PC-3 (cell line): ENCODE measurements around the gene SLC22A14. TPM values are rescaled to one million over a fixed set of nuclear protein-coding genes. Genes with fewer than 3 reads are reported as not detected.

Experiments
- ATAC-seq: fragments of 200-7000 bp; cut with Tn5 transposase; 2 replicates; pipeline ENCODE4 v1.9.1; 2020; ENCODE audit warnings: mild to moderate bottlenecking, moderate library complexity
- BruUV-seq: library from RNA; stranded (reverse); fragments of 400-500 nt; replicated peaks from 2 replicates; lab custom pipeline; 2021; lab: Mats Ljungman, UMichigan
- CTCF ChIA-PET: fragments of 300-600 bp; sonication (Branson Sonifier 250); formaldehyde crosslinking; loops from one replicate; lab custom pipeline; 2022; ENCODE audit warnings: antibody characterized with exemption; lab: Charles Lee
- POLR2A ChIA-PET: fragments of 300-600 bp; sonication (Branson Sonifier 250); formaldehyde crosslinking; loops from one replicate; lab custom pipeline; 2022; ENCODE audit warnings: antibody characterized with exemption; ENCODE audit not compliant: unreplicated experiment; lab: Charles Lee
- DNase-seq: peaks from one replicate; pipeline ENCODE4 v3.0.0-alpha.2; 2015
- H2AFZ ChIP-seq: fragments of 300-600 bp; sonication (generic); 2 replicates; pipeline ENCODE4 v1.6.0; 2016; ENCODE audit warnings: antibody characterized with exemption, low read length
- H3F3A ChIP-seq: fragments of 300-600 bp; sonication (generic); one replicate; pipeline ENCODE4 v1.6.0; 2017; ENCODE audit warnings: antibody characterized with exemption, low read length, control low read depth, mild to moderate bottlenecking; ENCODE audit not compliant: unreplicated experiment
- H3K27ac ChIP-seq: fragments of 300-600 bp; sonication (generic); 2 replicates; pipeline ENCODE4 v1.5.1; 2016; ENCODE audit warnings: mild to moderate bottlenecking, low read length
- H3K27me3 ChIP-seq: fragments of 300-600 bp; sonication (generic); 2 replicates; pipeline ENCODE4 v1.6.1; 2016; ENCODE audit warnings: low read length, mixed read lengths
- H3K36me3 ChIP-seq: fragments of 300-600 bp; sonication (generic); 2 replicates; pipeline ENCODE4 v1.6.1; 2016; ENCODE audit warnings: low read depth, mixed run types, low read length, mixed read lengths
- H3K4me1 ChIP-seq: fragments of 300-600 bp; sonication (generic); 2 replicates; pipeline ENCODE4 v1.5.1; 2016; ENCODE audit warnings: low read length; ENCODE audit not compliant: insufficient read depth
- H3K4me2 ChIP-seq: fragments of 300-600 bp; sonication (generic); 2 replicates; pipeline ENCODE4 v1.6.0; 2016; ENCODE audit warnings: low read length
- H3K4me3 ChIP-seq: fragments of 300-600 bp; sonication (generic); 2 replicates; pipeline ENCODE4 v1.5.1; 2016; ENCODE audit warnings: mild to moderate bottlenecking, low read length, mixed read lengths
- H3K79me2 ChIP-seq: fragments of 300-600 bp; sonication (generic); 2 replicates; pipeline ENCODE4 v1.6.1; 2017; ENCODE audit warnings: low read length, mixed read lengths
- H3K9ac ChIP-seq: fragments of 300-600 bp; sonication (generic); 2 replicates; pipeline ENCODE4 v1.6.0; 2016; ENCODE audit warnings: mild to moderate bottlenecking, low read length
- H3K9me2 ChIP-seq: fragments of 300-600 bp; sonication (generic); replicated peaks from 2 replicates; pipeline ENCODE4 v1.6.1; 2016; ENCODE audit warnings: mixed run types, low read length, mixed read lengths
- H3K9me3 ChIP-seq: fragments of 300-600 bp; sonication (generic); 2 replicates; pipeline ENCODE4 v1.6.1; 2016; ENCODE audit warnings: low read length, mixed read lengths
- H4K20me1 ChIP-seq: fragments of 300-600 bp; sonication (generic); 2 replicates; pipeline ENCODE4 v1.6.1; 2016; ENCODE audit warnings: low read length, mixed read lengths
- EZH2 ChIP-seq: fragments of 300-600 bp; sonication (generic); IDR thresholded peaks from one replicate; pipeline ENCODE4 v1.6.1; 2017; ENCODE audit warnings: antibody characterized with exemption, mild to moderate bottlenecking, low read length; ENCODE audit not compliant: unreplicated experiment
- EZH2phosphoT487 ChIP-seq: fragments of 300-600 bp; sonication (generic); IDR thresholded peaks from 2 replicates; pipeline ENCODE4 v1.6.1; 2018; ENCODE audit warnings: mild to moderate bottlenecking, antibody characterized with exemption, low read length, borderline replicate concordance
- intact Hi-C: fragments of 100-400 bp; cut with micrococcal nuclease; formaldehyde crosslinking; loops from 2 replicates; pipeline ENCODE4 v1.9.0; 2023
- total RNA-seq: library from RNA; depleted of rRNA; stranded (reverse); fragments of >200 nt; gene quantifications from 2 replicates; pipeline ENCODE4 v1.2.3, GENCODE V29; 2014
- TF ChIP-seq, protein P1 (sequence below): fragments of 300-600 bp; sonication (generic); conservative IDR thresholded peaks from 2 replicates; pipeline ENCODE4 v1.5.1; 2017; ENCODE audit warnings: antibody characterized with exemption, low read depth, mild to moderate bottlenecking, low read length

The SLC22A14 gene
- total RNA-seq, 1 experiment from 2014 or later = 0.07 TPM

DNA sequence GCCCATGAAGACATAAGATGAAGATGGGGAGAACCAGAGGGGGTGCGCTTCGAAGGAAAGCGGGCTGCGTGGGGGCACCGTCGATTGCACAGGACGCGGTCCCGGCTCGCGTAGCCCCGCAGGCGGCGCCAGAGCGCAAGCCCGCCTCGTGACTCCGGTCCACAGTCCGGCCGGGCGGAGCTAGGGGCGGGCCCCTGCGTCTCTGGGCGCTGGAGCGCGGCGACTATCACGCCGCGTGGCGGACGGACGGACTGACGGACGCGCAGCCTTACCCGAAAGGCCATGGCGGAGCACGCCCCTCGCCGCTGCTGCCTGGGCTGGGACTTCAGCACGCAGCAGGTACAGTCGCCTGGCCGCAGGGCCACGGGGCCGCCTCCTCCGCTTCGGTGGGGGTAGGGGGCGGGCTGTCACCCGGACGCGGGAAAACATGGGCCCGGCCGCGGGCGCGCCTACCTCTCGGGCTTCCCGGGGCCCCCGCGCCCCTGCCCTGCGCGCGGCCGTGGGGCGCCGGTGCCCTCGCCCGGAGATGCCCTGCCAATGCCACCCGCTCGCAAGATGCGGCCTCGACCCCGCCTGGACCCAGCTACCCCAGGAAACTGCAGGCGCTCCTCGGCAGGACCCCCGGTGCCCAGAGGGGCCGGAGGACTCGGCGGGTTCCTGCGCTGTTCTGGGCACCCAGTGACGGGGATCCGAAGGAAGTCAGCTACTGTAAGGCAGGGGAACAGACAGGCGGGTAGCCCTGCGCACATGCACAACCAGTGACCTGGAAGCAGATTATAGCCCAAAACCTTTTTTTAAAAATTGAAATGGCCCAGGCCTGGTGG is 64.7 kb downstream of the SLC22A14 start, which contains the start of gene XYLB:
Gene XYLB (plus strand): TSS at position 199 of the 824 bp plus-strand sequence. CDS start 84 bp downstream, at position 283.
- peak within 1 kb of the TSS; percentile 84 for H3K4me2 ChIP-seq
- peaks cover 7% of the 10 kb centered on the region; the same call in 1 of the 2 replicates for H4K20me1 ChIP-seq
- peak; percentile 91 for ATAC-seq
- POLR2A ChIA-PET = no interaction called here
- H3K9me3 ChIP-seq = no peaks in the 10 kb centered on the region
- H3K27me3 ChIP-seq = no peaks in the 10 kb centered on the region
- no peaks in the 10 kb centered on the region for H3K9me2 ChIP-seq
- TF ChIP-seq, protein P1, sequence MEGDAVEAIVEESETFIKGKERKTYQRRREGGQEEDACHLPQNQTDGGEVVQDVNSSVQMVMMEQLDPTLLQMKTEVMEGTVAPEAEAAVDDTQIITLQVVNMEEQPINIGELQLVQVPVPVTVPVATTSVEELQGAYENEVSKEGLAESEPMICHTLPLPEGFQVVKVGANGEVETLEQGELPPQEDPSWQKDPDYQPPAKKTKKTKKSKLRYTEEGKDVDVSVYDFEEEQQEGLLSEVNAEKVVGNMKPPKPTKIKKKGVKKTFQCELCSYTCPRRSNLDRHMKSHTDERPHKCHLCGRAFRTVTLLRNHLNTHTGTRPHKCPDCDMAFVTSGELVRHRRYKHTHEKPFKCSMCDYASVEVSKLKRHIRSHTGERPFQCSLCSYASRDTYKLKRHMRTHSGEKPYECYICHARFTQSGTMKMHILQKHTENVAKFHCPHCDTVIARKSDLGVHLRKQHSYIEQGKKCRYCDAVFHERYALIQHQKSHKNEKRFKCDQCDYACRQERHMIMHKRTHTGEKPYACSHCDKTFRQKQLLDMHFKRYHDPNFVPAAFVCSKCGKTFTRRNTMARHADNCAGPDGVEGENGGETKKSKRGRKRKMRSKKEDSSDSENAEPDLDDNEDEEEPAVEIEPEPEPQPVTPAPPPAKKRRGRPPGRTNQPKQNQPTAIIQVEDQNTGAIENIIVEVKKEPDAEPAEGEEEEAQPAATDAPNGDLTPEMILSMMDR = peak; percentile 80
- peak; percentile 73 for TF ChIP-seq EZH2phosphoT487
- TF ChIP-seq EZH2 = no peak
- H3K4me3 ChIP-seq = peak within 1 kb of the TSS; percentile 82
- intact Hi-C loops = loop anchor here (2.0 to 10.0 kb wide), 3 partner anchors 132 to 318 kb away; no protein-coding TSS in a partner anchor
- peaks cover 14% of the 10 kb centered on the region for H3K36me3 ChIP-seq
- peak within 1 kb of the TSS; percentile 91 for H3K9ac ChIP-seq
- peak within 1 kb of the TSS; percentile 96 for H2AFZ ChIP-seq
- CTCF ChIA-PET = interaction anchor here (0.6 to 1.4 kb wide), 8 partner anchors 82 to 834 kb away, joined by 3 to 8 read pairs (median 3); partner anchors contain the start of genes ACAA1, OXSR1 and SLC22A13
- H3K4me1 ChIP-seq = peaks cover 33% of the 10 kb centered on the region
- no TSS peak for BruUV-seq
- H3K79me2 ChIP-seq = peaks cover 46% of the 10 kb centered on the region
- 0 out of 2 replicates have a peak within 1 kb of the TSS, but pooled peaks have one; percentile 15 for H3K27ac ChIP-seq
- H3F3A ChIP-seq = no peaks in the 10 kb centered on the region
- peak; percentile 93 for DNase-seq

DNA sequence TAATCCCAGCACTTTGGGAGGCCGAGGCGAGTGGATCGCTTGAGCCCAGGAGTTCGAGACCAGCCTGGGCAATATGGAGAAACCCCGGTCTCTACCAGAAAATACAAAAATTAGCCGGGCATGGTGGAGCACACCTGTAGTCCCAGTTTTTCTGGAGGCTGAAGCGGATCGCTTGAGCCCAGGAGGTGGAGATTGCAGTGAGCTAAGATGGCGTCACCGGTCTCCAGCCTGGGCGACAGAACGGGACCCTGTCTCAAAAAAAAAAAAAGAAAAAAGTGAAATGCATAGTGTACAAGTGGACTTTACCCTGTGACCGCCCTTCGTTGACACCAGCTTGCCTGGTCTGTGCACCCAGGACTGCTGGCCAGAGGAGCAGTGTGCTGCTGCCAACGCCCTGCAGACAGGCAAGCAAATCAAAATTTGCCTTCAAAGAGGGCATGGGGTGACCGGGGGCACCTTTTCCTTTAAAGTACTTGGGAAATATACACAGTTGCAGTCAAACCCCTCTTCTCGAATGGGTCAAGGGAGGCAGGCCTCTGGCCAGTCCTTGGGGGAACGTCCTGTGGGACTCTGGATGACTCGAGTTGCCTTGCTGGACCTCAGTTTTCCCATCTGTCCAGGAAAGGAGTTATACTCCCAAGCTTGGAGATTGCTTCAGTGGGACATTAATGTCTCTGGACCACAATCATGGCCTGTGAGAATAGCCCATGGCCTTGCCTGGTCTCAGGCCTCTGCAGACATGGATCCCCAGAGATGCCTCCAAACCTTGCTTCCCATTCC is 65.5 kb downstream of the SLC22A14 start:
- H3K9me3 ChIP-seq = no peaks in the 10 kb centered on the region
- ChIA-PET POLR2A (no interaction called here), CTCF (interaction anchor here (1.4 kb wide), 1 partner anchor 182 kb away, joined by 3 read pairs; the partner anchor contains the start of gene OXSR1)
- H3K4me3 ChIP-seq = peak overlapping the region; percentile 82
- no peaks in the 10 kb centered on the region for H3K9me2 ChIP-seq
- H3K4me1 ChIP-seq = peaks cover 33% of the 10 kb centered on the region
- peaks cover 20% of the 10 kb centered on the region for H3K36me3 ChIP-seq
- DNase-seq (no peak), ATAC-seq (no peak)
- H4K20me1 ChIP-seq = peaks cover 7% of the 10 kb centered on the region; the same call in 1 of the 2 replicates
- peak overlapping the region; percentile 84 for H3K4me2 ChIP-seq
- H3K9ac ChIP-seq = peak overlapping the region; percentile 91
- TF ChIP-seq EZH2phosphoT487 (no peak), EZH2 (no peak)
- TF ChIP-seq, protein P1 = no peak
- peak overlapping the region; percentile 96 for H2AFZ ChIP-seq
- H3K79me2 ChIP-seq = peaks cover 53% of the 10 kb centered on the region
- no peaks in the 10 kb centered on the region for H3F3A ChIP-seq
- no peaks in the 10 kb centered on the region for H3K27me3 ChIP-seq
- intact Hi-C loops = loop anchor here (2.0 to 10.0 kb wide), 3 partner anchors 131 to 317 kb away; no protein-coding TSS in a partner anchor
- BruUV-seq = TSS peak; percentile 51
- no peak overlapping the region for H3K27ac ChIP-seq
